Stimulated activated CD8-positive, alpha-beta memory T cell treated with anti-CD3 and anti-CD28 coated beads, Interleukin-4, amount 100 ng/mL, for 48 hours (primary cell): ENCODE data around the gene PXN.

Experiments
- DNase-seq: peaks from one replicate; pipeline ENCODE4 v3.0.0-alpha.2; 2020

Gene PXN

GRCh38 chr12:120167529-120168095, 97.9 kb downstream of the PXN start:
- no peak for DNase-seq

DNA sequence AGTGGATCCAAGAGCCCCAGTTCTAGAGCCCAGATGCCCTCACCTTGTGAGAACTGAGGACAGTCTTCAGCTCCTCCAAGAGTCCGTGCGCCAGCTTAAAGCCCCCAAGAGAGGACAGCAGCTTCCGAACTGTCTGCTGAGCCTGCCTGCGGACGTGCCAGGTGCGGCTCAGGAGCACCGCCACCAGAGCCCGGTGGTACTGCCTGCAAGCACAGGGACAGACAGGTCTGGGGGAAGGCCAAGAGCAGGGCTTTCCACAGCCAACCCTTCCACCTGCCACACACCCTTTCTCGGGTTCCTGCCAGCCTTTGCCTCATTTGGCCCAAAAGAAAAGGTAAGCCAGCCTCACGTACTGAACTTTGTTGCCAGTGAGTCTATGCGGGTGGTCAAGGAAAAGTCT, 101.2 kb downstream of the PXN start:
- DNase-seq: no peak

DNA sequence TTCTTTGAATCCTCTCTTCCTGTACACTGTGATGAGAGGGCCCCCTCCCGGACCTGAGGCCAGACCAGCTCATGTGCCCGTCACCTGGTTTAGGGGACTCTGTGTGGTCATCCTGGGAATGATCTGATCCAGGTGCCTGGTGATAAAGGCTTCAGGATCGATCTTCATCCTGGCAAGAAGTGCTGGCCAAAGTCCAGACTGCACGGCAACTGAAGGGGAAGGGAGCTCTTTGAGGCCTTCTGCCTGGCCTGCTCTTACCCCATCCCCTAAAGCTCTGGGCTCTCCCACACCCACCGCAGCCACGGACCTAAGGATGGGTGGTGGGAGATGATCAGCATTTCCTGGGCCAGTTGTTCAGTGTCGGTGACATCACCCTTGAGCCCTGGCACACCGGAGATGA, 102.8 kb downstream of the PXN start:
- no peak for DNase-seq

DNA sequence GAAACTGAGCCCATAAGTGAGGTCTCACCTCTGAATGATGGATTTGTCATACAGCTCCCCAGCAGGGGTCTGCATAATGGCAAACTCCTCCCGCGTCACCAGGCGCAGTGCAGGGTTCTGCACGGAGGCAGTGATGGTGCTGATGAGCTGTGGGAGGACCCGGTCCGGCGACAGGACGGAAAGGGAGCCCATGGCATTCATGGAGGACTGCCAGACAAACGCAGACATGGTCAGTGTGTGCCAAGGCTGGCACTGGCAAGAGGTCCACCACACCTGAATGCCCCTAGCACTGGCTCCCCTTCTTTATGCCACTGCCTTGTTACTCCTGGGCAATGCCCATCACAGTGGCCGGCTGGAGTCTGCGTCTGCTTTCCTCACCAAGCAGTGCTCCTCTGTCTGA, 103.7 kb downstream of the PXN start:
- DNase-seq: no peak
